ENCODE measurements around the gene ECD.

ECD gene

DNA sequence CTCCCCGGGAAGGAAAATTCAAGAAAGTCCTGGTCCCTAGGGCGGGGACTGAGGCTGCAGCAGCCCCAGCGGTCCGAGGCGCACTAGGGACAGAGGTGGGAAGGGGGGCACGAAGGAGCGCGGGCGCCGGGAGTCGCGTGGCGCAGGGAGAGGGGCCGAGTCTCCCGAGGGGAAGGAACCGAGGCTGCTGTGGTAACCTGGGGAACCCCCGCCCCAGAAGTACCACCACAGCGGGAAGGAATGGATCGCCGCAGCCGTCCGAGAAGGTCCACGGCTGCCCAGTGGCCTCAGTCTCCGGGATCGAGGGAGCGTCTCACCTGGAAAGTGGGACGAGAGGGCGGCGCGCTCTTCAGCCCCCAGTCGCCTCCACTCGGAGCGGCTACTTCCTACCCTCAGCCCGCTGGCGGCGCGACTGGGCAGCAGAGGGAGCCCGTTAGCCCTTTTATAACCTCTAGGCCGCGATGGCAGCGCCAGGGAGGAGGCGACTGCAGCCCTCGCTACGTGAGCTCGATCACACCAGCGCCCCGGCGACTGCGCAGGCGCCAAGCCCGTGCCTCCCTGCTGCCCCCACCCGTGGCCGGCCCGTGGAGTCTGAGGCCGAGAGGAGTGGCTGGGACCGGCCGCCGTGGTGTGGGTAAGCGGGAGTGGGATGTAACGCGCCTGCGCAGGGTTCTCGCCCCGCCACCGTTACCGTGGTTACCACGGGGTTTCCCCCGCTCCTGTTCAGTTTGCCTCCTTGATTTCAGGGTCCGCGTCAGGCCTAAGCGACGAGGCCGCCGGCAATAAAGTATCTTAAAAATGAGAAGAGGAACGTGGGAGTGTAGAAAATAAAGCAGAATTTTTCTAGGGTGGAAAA lies 71.1 kb downstream of the ECD start, which contains the start of gene P4HA1:
TSS of gene P4HA1 (minus strand) at position 418 of the 856 bp plus-strand sequence. CDS start 21,983 bp downstream, outside the sequence.
- peak; percentile 99 for DNase-seq (ENCODE audit: low read depth)

DNA sequence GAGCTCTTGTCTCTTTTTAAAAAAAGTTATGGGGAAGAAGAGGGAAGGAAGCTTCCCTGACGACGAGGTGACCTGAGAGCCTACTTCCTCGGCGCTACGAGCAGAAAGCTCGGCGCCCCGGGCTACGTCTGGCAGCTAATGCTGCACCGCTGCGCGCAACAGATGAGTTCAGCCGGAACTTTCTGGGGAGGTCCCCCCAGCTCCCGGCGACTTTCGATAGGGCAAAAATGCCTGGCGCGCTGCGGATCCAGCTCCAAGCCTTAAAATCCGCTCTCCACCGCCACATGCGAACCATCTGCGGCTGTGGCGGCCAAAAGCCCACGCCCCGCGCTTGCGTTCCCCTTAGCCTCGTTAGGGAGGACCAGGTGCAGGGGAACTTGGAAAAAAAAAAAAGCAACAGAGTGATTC lies 71.8 kb downstream of the ECD start:
- peak; percentile 63 for DNase-seq (ENCODE audit: low read depth)

DNA sequence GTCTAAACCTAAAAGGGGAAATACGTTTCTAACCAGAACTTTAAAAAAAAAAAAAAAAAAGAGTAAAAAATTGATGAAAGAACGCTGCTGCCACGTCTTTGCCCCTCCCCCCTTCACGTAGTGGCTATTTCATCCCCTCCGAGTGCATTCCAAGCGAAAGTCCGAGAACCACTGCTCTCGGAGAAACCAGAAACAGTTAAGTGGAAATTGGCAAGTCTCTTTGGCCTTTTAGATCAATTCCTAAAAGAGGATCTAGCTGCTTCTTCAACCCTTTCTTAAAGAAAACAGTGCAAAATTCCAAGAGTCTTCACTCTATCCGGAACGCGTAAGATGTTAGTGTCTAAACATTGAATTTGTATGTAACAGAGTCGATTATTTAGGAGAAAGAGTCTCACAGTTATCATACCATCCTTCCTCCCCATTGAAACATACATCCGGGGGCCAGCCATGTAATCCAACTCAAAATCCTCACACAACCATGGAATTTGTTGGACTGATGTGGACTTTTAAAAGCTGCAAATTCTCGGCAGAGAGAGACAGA lies 72.3 kb downstream of the ECD start:
- peak; percentile 3 for DNase-seq (ENCODE audit: low read depth)

DNA sequence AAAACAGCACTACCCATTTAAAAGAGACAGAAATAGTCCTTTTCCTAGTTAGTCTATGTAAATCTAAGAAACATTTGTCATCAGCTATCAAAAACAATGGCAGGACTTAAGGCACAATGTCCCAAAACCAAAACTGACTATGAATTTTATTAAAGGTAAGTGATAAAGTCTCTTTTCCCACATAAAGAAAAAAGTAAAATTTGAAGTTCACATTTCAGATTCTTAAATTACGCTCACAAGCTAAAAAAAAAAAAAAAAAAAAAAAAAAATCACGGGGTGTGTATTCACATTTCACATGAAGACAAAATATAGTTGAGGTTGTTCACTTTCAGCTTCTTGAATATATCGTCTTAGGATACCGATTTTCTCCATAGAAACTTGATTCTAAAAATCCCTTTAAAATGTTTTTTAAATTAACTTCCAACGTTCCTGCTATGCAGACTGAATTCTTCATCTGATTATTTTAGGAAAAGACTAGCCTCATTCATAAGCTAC lies 72.8 kb downstream of the ECD start:
- no peak for DNase-seq (ENCODE audit: low read depth)

DNA sequence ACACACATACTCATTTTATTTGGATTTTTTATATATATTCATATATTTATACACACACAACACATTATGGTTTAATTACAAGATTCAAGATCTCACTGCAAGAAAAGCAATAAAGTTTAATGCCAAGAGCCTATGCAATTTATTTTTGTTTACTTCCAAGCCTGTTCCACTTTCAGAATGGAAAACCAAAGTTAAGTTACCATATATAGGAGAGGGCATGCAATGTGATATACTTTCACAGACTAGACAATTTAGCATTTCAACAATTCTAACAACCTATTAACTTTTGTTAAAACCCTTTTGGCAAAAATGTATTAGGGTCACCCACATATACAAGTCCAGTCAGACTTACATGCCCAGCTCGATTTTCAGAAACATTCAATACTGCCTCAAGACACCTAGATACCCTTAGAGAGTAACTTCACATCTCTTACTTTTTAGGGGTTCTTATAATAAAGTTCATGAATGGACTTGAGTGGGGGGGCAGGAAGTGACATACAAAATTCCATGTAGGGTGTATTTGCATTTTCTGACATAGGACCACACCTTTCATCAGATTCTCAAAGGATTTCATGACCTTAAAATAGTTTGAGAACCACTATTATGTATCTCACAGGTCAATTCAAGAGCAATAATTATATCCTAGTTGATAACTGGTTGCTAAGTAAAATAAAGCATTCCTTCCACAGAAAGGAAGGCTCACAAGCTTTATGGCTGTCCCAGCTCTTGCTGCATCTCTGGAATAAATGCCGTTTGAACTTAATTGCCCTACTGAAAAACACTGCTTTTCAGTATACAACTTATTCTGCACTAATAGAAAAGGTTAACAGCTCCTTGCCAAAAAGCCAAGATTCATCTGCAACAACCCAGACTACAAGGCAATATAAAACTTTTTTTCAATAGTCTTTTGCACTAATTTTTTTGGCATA lies 73.6 kb downstream of the ECD start:
- DNase-seq (ENCODE audit: low read depth), result no peak

DNA sequence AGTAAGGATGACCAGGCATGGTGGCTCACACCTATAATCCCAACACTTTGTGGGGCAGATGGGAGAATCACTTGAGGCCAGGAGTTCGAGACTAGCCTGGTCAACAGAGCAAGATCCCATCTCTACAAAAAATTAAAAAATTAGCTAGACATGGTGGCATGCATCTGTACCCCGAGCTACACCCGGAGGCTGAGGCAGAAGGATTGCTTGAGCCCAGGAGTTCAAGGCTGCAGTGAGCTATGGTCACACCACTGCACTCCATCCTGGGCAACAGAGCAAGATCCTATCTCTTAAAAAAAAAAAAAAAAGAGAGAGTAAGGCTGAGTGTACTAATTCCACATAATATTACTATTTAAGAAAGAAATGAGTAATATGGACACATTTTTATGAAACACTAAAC lies 75.0 kb downstream of the ECD start:
- no peak for DNase-seq (ENCODE audit: low read depth)

DNA sequence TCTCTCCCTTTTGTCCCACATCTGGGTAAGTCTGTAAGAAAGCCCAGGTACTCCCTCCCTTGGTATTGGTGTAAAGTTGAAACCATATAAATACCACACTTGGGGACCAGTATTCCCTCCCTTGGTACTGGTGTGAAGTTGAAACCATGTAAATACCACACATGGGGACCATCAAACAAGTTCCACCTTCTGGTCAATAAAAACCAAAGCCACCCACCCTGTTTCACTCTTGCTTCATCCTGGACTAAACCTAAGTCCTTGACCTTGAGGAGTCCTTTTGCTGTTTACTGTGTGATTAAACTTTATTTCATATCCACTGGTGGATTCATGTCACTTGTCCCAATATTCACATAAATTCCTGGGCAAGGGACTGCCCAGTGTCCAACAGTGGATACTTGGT lies 79.5 kb downstream of the ECD start:
- no peak for DNase-seq (ENCODE audit: low read depth)

DNA sequence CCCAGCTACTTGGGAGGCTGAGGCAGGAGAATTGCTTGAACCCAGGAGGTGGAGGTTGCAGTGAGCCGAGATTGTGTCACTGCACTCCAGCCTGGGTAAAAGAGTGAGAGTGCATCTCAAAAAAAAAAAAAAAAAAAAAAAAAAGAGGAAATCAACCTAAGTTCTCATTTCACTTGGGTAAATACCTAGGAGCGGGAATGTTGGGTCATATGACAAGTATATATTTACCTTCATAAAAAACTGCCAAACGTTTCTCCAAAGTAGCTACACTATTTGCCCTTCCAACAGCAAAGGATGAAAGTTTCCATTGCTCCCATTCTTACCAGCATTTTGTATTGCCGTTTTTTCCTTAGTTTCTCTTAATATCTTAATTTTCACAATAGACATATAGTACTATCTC lies 81.0 kb downstream of the ECD start:
- no peak for DNase-seq (ENCODE audit: low read depth)

DNA sequence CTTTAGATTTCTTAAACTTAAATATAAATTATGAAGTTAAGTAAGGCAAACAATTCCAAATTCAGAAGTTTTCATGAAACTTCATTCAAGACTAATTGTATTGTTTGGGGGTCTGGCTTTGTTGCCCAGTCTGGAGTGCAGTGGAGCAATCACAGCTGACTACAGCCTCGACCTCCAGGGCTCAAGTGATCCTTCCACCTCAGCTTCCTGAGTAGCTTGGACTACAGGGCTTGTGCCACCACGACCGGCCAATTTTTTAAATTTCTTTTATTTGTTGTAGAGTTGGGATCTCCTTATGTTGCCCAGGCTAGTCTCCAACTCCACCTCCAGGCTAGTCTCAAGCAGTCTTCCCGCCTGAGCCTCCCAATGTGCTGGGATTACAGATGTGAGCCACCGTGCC lies 83.6 kb downstream of the ECD start:
- no peak for DNase-seq (ENCODE audit: low read depth)
